ENCODE data around the gene TGFBR2. TPM values are rescaled to one million over a fixed set of nuclear protein-coding genes. Genes with fewer than 3 reads are reported as not detected.

The TGFBR2 gene
- total and polyA plus RNA-seq, 5 donors from 2014 or later = 35.8 to 92.6 (median 57.4) TPM

GRCh38 chr3:30587904-30588303 lies 18.5 kb upstream of the TGFBR2 start:
- no peaks in the 10 kb centered on the region for H3K36me3 ChIP-seq (ENCODE audit: control insufficient read depth, insufficient read depth, low read length)
- no peak for ATAC-seq (ENCODE audit: low read depth in 2 of 2)
- H3K27ac Mint-ChIP-seq = no peak overlapping the region

GRCh38 chr3:30596152-30596551 lies 10.2 kb upstream of the TGFBR2 start:
- Histone ChIP-seq H3K9me3 (ENCODE audit: control insufficient read depth in 2 of 2, low read length in 2 of 2) (no peaks in the 10 kb centered on the region), H3K4me1 (ENCODE audit: control insufficient read depth, insufficient read depth, low read length, poor library complexity, severe bottlenecking) (no peaks in the 10 kb centered on the region), H3K4me3 (ENCODE audit: low read depth, low read length) (no peak overlapping the region), H3K27me3 (ENCODE audit: control insufficient read depth, insufficient read depth, low read length) (peaks cover 2% of the 10 kb centered on the region), H3K36me3 (ENCODE audit: control insufficient read depth, insufficient read depth, low read length) (no peaks in the 10 kb centered on the region), H3K27ac (ENCODE audit: insufficient read depth, low read length, poor library complexity, severe bottlenecking) (no peak overlapping the region)
- no peaks in the 10 kb centered on the region for H3K36me3 Mint-ChIP-seq
- no peak overlapping the region for H3K27ac Mint-ChIP-seq
- peaks cover 18% of the 10 kb centered on the region for H3K27me3 Mint-ChIP-seq
- H3K4me3 Mint-ChIP-seq = no peak overlapping the region
- ATAC-seq (ENCODE audit: low read depth in 2 of 2) (no peak), DNase-seq (no peak)
- peaks cover 0 to 5% (median 1%) of the 10 kb centered on the region in 7 donors for H3K9me3 Mint-ChIP-seq
- peaks cover 5 to 24% (median 15%) of the 10 kb centered on the region in 4 donors for H3K4me1 Mint-ChIP-seq

More at GRCh38 chr3:30587904-30588303, 18.5 kb upstream of the TGFBR2 start:
- peaks cover 0 to 1% (median 0%) of the 10 kb centered on the region in 7 donors for H3K9me3 Mint-ChIP-seq
- H3K4me3 ChIP-seq (ENCODE audit: low read depth, low read length) = no peak overlapping the region
- H3K27me3 ChIP-seq (ENCODE audit: control insufficient read depth, insufficient read depth, low read length) = no peaks in the 10 kb centered on the region
- no peak overlapping the region for H3K27ac ChIP-seq (ENCODE audit: insufficient read depth, low read length, poor library complexity, severe bottlenecking)
- peaks cover 4% of the 10 kb centered on the region for H3K27me3 Mint-ChIP-seq
- no peak overlapping the region for H3K4me3 Mint-ChIP-seq
- DNase-seq = no peak
- H3K9me3 ChIP-seq (ENCODE audit: control insufficient read depth in 2 of 2, low read length in 2 of 2) = no peaks in the 10 kb centered on the region
- H3K4me1 ChIP-seq (ENCODE audit: control insufficient read depth, insufficient read depth, low read length, poor library complexity, severe bottlenecking) = no peaks in the 10 kb centered on the region
- H3K36me3 Mint-ChIP-seq = no peaks in the 10 kb centered on the region
- peaks cover 0 to 2% (median under 1%) of the 10 kb centered on the region in 4 donors for H3K4me1 Mint-ChIP-seq

GRCh38 chr3:30597131-30597768 lies 9.2 kb upstream of the TGFBR2 start:
- Mint-ChIP-seq H3K4me1 (peaks cover 5 to 28% (median 16%) of the 10 kb centered on the region in 4 donors), H3K9me3 (peaks cover 0 to 5% (median 1%) of the 10 kb centered on the region in 7 donors), H3K27ac (no peak overlapping the region), H3K27me3 (peaks cover 18% of the 10 kb centered on the region), H3K36me3 (no peaks in the 10 kb centered on the region), H3K4me3 (no peak overlapping the region)
- Histone ChIP-seq H3K27me3 (ENCODE audit: control insufficient read depth, insufficient read depth, low read length) (peaks cover 2% of the 10 kb centered on the region), H3K4me3 (ENCODE audit: low read depth, low read length) (no peak overlapping the region), H3K4me1 (ENCODE audit: control insufficient read depth, insufficient read depth, low read length, poor library complexity, severe bottlenecking) (no peaks in the 10 kb centered on the region), H3K27ac (ENCODE audit: insufficient read depth, low read length, poor library complexity, severe bottlenecking) (no peak overlapping the region), H3K36me3 (ENCODE audit: control insufficient read depth, insufficient read depth, low read length) (no peaks in the 10 kb centered on the region), H3K9me3 (ENCODE audit: control insufficient read depth in 2 of 2, low read length in 2 of 2) (no peaks in the 10 kb centered on the region)
- ATAC-seq (ENCODE audit: low read depth in 2 of 2) (no peak), DNase-seq (no peak)

DNA sequence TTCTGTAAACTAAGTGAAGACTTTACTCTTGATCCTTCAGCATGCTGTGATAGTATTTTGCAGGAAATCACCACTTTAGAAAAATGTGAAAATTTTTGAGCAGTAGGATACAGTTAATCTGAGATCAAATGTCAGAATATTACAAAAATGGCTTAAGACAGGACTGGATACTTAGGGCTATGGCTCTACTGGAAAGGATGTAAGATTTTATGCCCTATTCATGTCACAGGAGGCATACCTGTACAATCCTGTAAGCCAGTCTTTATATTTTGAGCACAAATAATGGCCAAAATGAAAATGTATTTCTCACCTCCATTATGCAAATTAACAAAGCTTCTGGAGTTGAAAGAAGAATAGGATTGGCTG lies 8.6 kb upstream of the TGFBR2 start:
- Histone ChIP-seq H3K27ac (ENCODE audit: insufficient read depth, low read length, poor library complexity, severe bottlenecking) (no peak overlapping the region), H3K36me3 (ENCODE audit: control insufficient read depth, insufficient read depth, low read length) (no peaks in the 10 kb centered on the region), H3K27me3 (ENCODE audit: control insufficient read depth, insufficient read depth, low read length) (peaks cover 2% of the 10 kb centered on the region), H3K9me3 (ENCODE audit: control insufficient read depth in 2 of 2, low read length in 2 of 2) (no peaks in the 10 kb centered on the region), H3K4me1 (ENCODE audit: control insufficient read depth, insufficient read depth, low read length, poor library complexity, severe bottlenecking) (no peaks in the 10 kb centered on the region), H3K4me3 (ENCODE audit: low read depth, low read length) (no peak overlapping the region)
- peaks cover 0 to 5% (median 1%) of the 10 kb centered on the region in 7 donors for H3K9me3 Mint-ChIP-seq
- peaks cover 5 to 28% (median 18%) of the 10 kb centered on the region in 4 donors for H3K4me1 Mint-ChIP-seq
- no peak overlapping the region for H3K27ac Mint-ChIP-seq
- no peaks in the 10 kb centered on the region for H3K36me3 Mint-ChIP-seq
- DNase-seq = no peak
- ATAC-seq (ENCODE audit: low read depth in 2 of 2) = no peak
- H3K27me3 Mint-ChIP-seq = peaks cover 18% of the 10 kb centered on the region
- no peak overlapping the region for H3K4me3 Mint-ChIP-seq

DNA sequence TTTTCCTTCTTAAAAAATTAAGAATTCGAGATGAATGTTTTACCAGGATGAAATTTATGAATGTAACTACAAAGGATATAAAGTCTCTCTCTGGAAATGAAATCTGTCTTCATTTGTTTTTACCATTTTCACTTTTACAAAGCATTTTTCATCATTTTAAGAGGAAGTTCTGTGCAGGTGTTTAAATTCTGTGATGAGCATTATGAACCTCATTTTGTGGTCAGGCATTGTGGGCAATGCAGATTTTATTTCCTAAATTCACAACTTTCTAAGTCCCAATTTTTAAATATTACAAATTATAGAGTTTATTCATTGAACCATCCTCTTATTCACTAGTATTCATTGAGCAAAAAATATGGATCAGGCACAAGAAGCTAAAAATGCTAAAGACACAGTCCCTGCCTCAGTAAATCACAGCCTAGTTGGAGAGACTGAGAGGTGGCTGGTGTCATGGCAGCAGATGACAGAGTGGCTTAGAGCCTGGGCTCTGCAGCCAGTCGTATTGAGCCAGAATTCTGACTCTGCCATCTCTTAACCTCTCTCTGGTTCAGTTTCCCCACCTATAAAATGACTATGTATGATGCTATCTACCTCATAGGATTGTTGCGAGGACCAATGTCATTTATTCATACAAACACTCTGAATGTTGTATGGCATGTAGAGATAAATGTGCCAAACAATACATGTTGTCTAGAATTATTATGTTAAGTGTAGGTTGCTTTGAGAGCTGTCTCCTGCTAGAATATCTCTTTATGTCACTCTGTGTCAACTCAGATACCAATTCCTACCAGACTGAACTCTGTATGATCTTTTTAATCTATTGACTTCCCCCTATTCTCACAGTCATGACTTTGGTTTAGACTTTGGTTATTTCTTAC lies 7.5 kb upstream of the TGFBR2 start:
- DNase-seq (peak in 1 of 3 donors; percentile 25), ATAC-seq (ENCODE audit: low read depth in 2 of 2) (peak in 1 of 2 donors; percentile 48)
- Histone ChIP-seq H3K27ac (ENCODE audit: insufficient read depth, low read length, poor library complexity, severe bottlenecking) (no peak overlapping the region), H3K36me3 (ENCODE audit: control insufficient read depth, insufficient read depth, low read length) (no peaks in the 10 kb centered on the region), H3K4me3 (ENCODE audit: low read depth, low read length) (no peak overlapping the region), H3K27me3 (ENCODE audit: control insufficient read depth, insufficient read depth, low read length) (no peaks in the 10 kb centered on the region), H3K9me3 (ENCODE audit: control insufficient read depth in 2 of 2, low read length in 2 of 2) (no peaks in the 10 kb centered on the region), H3K4me1 (ENCODE audit: control insufficient read depth, insufficient read depth, low read length, poor library complexity, severe bottlenecking) (no peaks in the 10 kb centered on the region)
- Mint-ChIP-seq H3K4me1 (peaks cover 7 to 37% (median 22%) of the 10 kb centered on the region in 4 donors), H3K4me3 (peak overlapping the region in 1 of 4 donors; percentile 3), H3K9me3 (peaks cover 0 to 2% (median 0%) of the 10 kb centered on the region in 7 donors), H3K27me3 (peaks cover 13% of the 10 kb centered on the region), H3K27ac (peak overlapping the region; percentile 11 to 53 (median 38)), H3K36me3 (no peaks in the 10 kb centered on the region)

DNA sequence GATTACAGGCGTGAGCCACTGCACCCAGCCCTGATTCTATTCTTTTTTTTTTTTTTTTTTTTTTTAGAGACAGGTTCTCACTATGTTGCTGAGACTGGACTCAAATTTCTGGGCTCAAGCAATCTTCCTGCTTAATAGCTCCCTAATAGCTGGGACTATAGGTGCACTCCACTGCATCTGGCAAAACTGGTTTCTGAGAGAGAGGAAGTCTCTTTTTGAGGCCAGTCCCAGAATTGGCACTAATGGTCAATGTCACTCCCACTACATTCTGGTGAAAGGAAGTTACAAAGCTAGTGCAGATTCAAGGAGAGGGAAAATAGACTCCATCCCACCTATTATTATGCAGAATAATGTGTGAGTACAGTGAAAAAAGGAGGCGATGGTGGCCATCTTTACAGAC lies 5.8 kb upstream of the TGFBR2 start:
- Mint-ChIP-seq H3K27me3 (peaks cover 2% of the 10 kb centered on the region), H3K27ac (no peak overlapping the region), H3K4me1 (peaks cover 18 to 54% (median 39%) of the 10 kb centered on the region in 4 donors), H3K4me3 (no peak overlapping the region), H3K36me3 (no peaks in the 10 kb centered on the region), H3K9me3 (no peaks in the 10 kb centered on the region)
- H3K4me1 ChIP-seq (ENCODE audit: control insufficient read depth, insufficient read depth, low read length, poor library complexity, severe bottlenecking) = peaks cover 13% of the 10 kb centered on the region
- DNase-seq (no peak), ATAC-seq (ENCODE audit: low read depth in 2 of 2) (no peak)
- no peak overlapping the region for H3K4me3 ChIP-seq (ENCODE audit: low read depth, low read length)
- no peaks in the 10 kb centered on the region for H3K9me3 ChIP-seq (ENCODE audit: control insufficient read depth in 2 of 2, low read length in 2 of 2)
- no peaks in the 10 kb centered on the region for H3K36me3 ChIP-seq (ENCODE audit: control insufficient read depth, insufficient read depth, low read length)
- H3K27ac ChIP-seq (ENCODE audit: insufficient read depth, low read length, poor library complexity, severe bottlenecking) = no peak overlapping the region
- H3K27me3 ChIP-seq (ENCODE audit: control insufficient read depth, insufficient read depth, low read length) = no peaks in the 10 kb centered on the region

GRCh38 chr3:30602946-30603345 lies 3.5 kb upstream of the TGFBR2 start:
- DNase-seq (peak in 1 of 3 donors; percentile 49), ATAC-seq (ENCODE audit: low read depth in 2 of 2) (no peak)
- Histone ChIP-seq H3K4me3 (ENCODE audit: low read depth, low read length) (no peak overlapping the region), H3K27ac (ENCODE audit: insufficient read depth, low read length, poor library complexity, severe bottlenecking) (peak overlapping the region; percentile 10), H3K36me3 (ENCODE audit: control insufficient read depth, insufficient read depth, low read length) (no peaks in the 10 kb centered on the region), H3K9me3 (ENCODE audit: control insufficient read depth in 2 of 2, low read length in 2 of 2) (no peaks in the 10 kb centered on the region), H3K27me3 (ENCODE audit: control insufficient read depth, insufficient read depth, low read length) (no peaks in the 10 kb centered on the region), H3K4me1 (ENCODE audit: control insufficient read depth, insufficient read depth, low read length, poor library complexity, severe bottlenecking) (peaks cover 20% of the 10 kb centered on the region)
- no peaks in the 10 kb centered on the region for H3K36me3 Mint-ChIP-seq
- peak overlapping the region in 1 of 4 donors; percentile 49 for H3K4me3 Mint-ChIP-seq
- H3K27ac Mint-ChIP-seq = peak overlapping the region in 1 of 3 donors; percentile 26
- H3K9me3 Mint-ChIP-seq = peaks cover 0 to 2% (median 0%) of the 10 kb centered on the region in 7 donors
- peaks cover 18 to 59% (median 41%) of the 10 kb centered on the region in 4 donors for H3K4me1 Mint-ChIP-seq
- no peaks in the 10 kb centered on the region for H3K27me3 Mint-ChIP-seq

All from CD4-positive, CD25-positive, alpha-beta regulatory T cell (primary cell).